Measurements from ENCODE around the gene ZFHX3.

DNA sequence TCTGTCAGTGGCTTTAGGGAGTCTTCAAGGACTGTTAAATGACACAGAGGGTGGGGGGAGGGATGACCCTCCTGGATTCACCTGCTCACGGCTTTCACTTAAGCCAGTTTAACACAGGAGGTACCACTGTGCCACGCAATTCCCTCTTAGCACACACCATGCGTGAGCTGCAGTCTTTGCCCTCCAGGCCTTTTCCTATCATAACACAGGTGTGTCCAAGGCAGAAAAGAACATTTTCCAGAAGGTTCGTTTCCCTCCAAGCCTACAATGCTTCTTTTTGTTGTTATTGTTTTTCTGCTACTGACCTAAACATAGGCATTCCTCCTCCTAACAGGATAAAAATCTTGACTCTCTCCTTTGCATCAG, 1.1 kb downstream of the ZFHX3 start:
- TF ChIP-seq, protein P1, sequence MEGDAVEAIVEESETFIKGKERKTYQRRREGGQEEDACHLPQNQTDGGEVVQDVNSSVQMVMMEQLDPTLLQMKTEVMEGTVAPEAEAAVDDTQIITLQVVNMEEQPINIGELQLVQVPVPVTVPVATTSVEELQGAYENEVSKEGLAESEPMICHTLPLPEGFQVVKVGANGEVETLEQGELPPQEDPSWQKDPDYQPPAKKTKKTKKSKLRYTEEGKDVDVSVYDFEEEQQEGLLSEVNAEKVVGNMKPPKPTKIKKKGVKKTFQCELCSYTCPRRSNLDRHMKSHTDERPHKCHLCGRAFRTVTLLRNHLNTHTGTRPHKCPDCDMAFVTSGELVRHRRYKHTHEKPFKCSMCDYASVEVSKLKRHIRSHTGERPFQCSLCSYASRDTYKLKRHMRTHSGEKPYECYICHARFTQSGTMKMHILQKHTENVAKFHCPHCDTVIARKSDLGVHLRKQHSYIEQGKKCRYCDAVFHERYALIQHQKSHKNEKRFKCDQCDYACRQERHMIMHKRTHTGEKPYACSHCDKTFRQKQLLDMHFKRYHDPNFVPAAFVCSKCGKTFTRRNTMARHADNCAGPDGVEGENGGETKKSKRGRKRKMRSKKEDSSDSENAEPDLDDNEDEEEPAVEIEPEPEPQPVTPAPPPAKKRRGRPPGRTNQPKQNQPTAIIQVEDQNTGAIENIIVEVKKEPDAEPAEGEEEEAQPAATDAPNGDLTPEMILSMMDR (conservative IDR thresholded peaks at IDR 0.05 in 1 of 2, IDR thresholded peaks at IDR 0.05 in 1 of 2; ENCODE audit: low read depth in 1 of 2, low read length in 2 of 2) = no peak
- no peak for TF ChIP-seq EZH2 (IDR thresholded peaks at IDR 0.05; ENCODE audit: low read length, missing control alignments)

Data from fibroblast of lung (primary cell).